HG02763 (cell line): ENCODE measurements around the gene CASP3.
"Not testable (repeated sequence)": the region's sequence is repeated elsewhere in the genome, so short reads cannot be mapped to it uniquely, and the experiment has no call there.

ENCODE experiments used
- ATAC-seq: cut with Tn5 transposase; IDR thresholded peaks from one replicate; pipeline ENCODE4 v1.9.1; 2021; ENCODE audit warnings: mild to moderate bottlenecking, moderate library complexity; ENCODE audit not compliant: unreplicated experiment

The CASP3 gene

GRCh38 chr4:184664445-184665210, 15.4 kb upstream of the CASP3 start:
- ATAC-seq = no peak

- ATAC-seq = no peak
These were observed 13.0 kb upstream of the CASP3 start for GRCh38 chr4:184662236-184662635.

GRCh38 chr4:184660978-184661377, 11.7 kb upstream of the CASP3 start:
- ATAC-seq = no peak

- not testable (repeated sequence) for ATAC-seq
These were observed 8.6 kb upstream of the CASP3 start for GRCh38 chr4:184657820-184658219.

- no peak for ATAC-seq
These were observed 7.9 kb upstream of the CASP3 start for GRCh38 chr4:184657144-184657543.

- no peak for ATAC-seq
These were observed 6.9 kb upstream of the CASP3 start for GRCh38 chr4:184655889-184656869.

- no peak for ATAC-seq
These were observed 4.4 kb upstream of the CASP3 start for GRCh38 chr4:184653650-184654049.

GRCh38 chr4:184652681-184653080, 3.4 kb upstream of the CASP3 start:
- ATAC-seq = not testable (repeated sequence)

GRCh38 chr4:184651899-184652298, 2.7 kb upstream of the CASP3 start:
- ATAC-seq = no peak

GRCh38 chr4:184649971-184650855, 966 bp upstream of the CASP3 start:
- ATAC-seq = peak; percentile 1

- peak; percentile 24 for ATAC-seq
These were observed 778 bp downstream of the CASP3 start for GRCh38 chr4:184648313-184649025.

- no peak for ATAC-seq
These were observed 1.3 kb downstream of the CASP3 start for GRCh38 chr4:184648054-184648312.

GRCh38 chr4:184647266-184648053, 1.8 kb downstream of the CASP3 start:
- ATAC-seq = no peak

- ATAC-seq = no peak
These were observed 3.2 kb downstream of the CASP3 start for GRCh38 chr4:184645904-184646610.

GRCh38 chr4:184644553-184645307, 4.5 kb downstream of the CASP3 start:
- no peak for ATAC-seq

GRCh38 chr4:184643731-184644130, 5.5 kb downstream of the CASP3 start:
- no peak for ATAC-seq

- no peak for ATAC-seq
These were observed 7.8 kb downstream of the CASP3 start for GRCh38 chr4:184641451-184641850.

- ATAC-seq = peak; percentile 51
These were observed 8.2 kb downstream of the CASP3 start for GRCh38 chr4:184641022-184641421.
